Calu3 (cell line): ENCODE data around the gene SHANK1. TPM values are rescaled to one million over a fixed set of nuclear protein-coding genes. Genes with fewer than 3 reads are reported as not detected.

Experiments
- BruUV-seq: library from RNA; stranded (reverse); fragments of 400-500 nt; replicated peaks from 2 replicates; lab custom pipeline; 2021; lab: Mats Ljungman, UMichigan
- CTCF ChIA-PET: fragments of 300-600 bp; sonication (Branson Sonifier 250); formaldehyde crosslinking; loops from one replicate; lab custom pipeline; 2022; ENCODE audit warnings: antibody characterized with exemption; lab: Charles Lee
- DNase-seq: peaks from one replicate; pipeline ENCODE4 v3.0.0; 2022
- H3K27ac Mint-ChIP-seq: one replicate; pipeline ENCODE4 v1.8.0; 2022; ENCODE audit warnings: mixed read lengths; ENCODE audit not compliant: unreplicated experiment
- H3K27me3 Mint-ChIP-seq: one replicate; pipeline ENCODE4 v1.8.0; 2022; ENCODE audit warnings: mixed read lengths; ENCODE audit not compliant: unreplicated experiment
- H3K36me3 Mint-ChIP-seq: one replicate; pipeline ENCODE4 v1.8.0; 2022; ENCODE audit warnings: mild to moderate bottlenecking, moderate library complexity, mixed read lengths; ENCODE audit not compliant: insufficient read depth, unreplicated experiment
- H3K4me1 Mint-ChIP-seq: one replicate; pipeline ENCODE4 v1.8.0; 2022; ENCODE audit warnings: mild to moderate bottlenecking, low read depth, mixed read lengths; ENCODE audit not compliant: unreplicated experiment
- H3K4me3 Mint-ChIP-seq: one replicate; pipeline ENCODE4 v1.8.0; 2022; ENCODE audit warnings: mild to moderate bottlenecking, low read depth, moderate library complexity, mixed read lengths; ENCODE audit not compliant: unreplicated experiment
- H3K9me3 Mint-ChIP-seq: one replicate; pipeline ENCODE4 v1.8.0; 2022; ENCODE audit warnings: low read depth, mixed read lengths; ENCODE audit not compliant: unreplicated experiment
- CTCF ChIP-seq: fragments of 200-600 bp; IDR thresholded peaks from one replicate; pipeline ENCODE4 v1.8.0; 2022; ENCODE audit warnings: antibody characterized with exemption; ENCODE audit not compliant: unreplicated experiment
- intact Hi-C: fragments of 100-400 bp; cut with micrococcal nuclease; formaldehyde crosslinking; loops from one replicate; pipeline ENCODE4 v1.10.0; 2022; ENCODE audit not compliant: unreplicated experiment
- total RNA-seq: library from RNA; stranded (reverse); gene quantifications from 2 replicates; pipeline ENCODE4 v1.2.3, GENCODE V29; 2022

The SHANK1 gene
- total RNA-seq, 1 experiment from 2014 or later: not detected

GRCh38 chr19:50702158-50702870 is 17.3 kb downstream of the SHANK1 start:
- peaks cover 91% of the 10 kb centered on the region for H3K27me3 Mint-ChIP-seq
- TF ChIP-seq CTCF: no peak
- H3K36me3 Mint-ChIP-seq: no peaks in the 10 kb centered on the region
- DNase-seq: no peak
- CTCF ChIA-PET: interaction anchor here (0.7 kb wide), 1 partner anchor 10 kb away, joined by 3 read pairs; no protein-coding TSS in a partner anchor
- H3K27ac Mint-ChIP-seq: no peak overlapping the region
- no TSS peak for BruUV-seq
- intact Hi-C loops: no loop called here
- H3K4me3 Mint-ChIP-seq: no peak overlapping the region
- no peaks in the 10 kb centered on the region for H3K9me3 Mint-ChIP-seq
- H3K4me1 Mint-ChIP-seq: no peaks in the 10 kb centered on the region

- H3K9me3 Mint-ChIP-seq: no peaks in the 10 kb centered on the region
- no peak for DNase-seq
- no peak for TF ChIP-seq CTCF
- peaks cover 91% of the 10 kb centered on the region for H3K27me3 Mint-ChIP-seq
- no peak overlapping the region for H3K27ac Mint-ChIP-seq
- intact Hi-C loops: no loop called here
- BruUV-seq: no TSS peak
- no peaks in the 10 kb centered on the region for H3K4me1 Mint-ChIP-seq
- CTCF ChIA-PET: no interaction called here
- no peaks in the 10 kb centered on the region for H3K36me3 Mint-ChIP-seq
- no peak overlapping the region for H3K4me3 Mint-ChIP-seq
These were observed 18.1 kb downstream of the SHANK1 start for GRCh38 chr19:50701367-50701985.

- intact Hi-C loops: no loop called here
- CTCF ChIA-PET: interaction anchor here (0.6 kb wide), 1 partner anchor 413 kb away, joined by 3 read pairs; no protein-coding TSS in a partner anchor
These were observed 22.0 kb downstream of the SHANK1 start for GRCh38 chr19:50697414-50698124.

More at GRCh38 chr19:50697414-50698124, 22.0 kb downstream of the SHANK1 start:
- Mint-ChIP-seq H3K27ac (no peak overlapping the region), H3K9me3 (no peaks in the 10 kb centered on the region), H3K4me1 (no peaks in the 10 kb centered on the region), H3K4me3 (no peak overlapping the region), H3K36me3 (peaks cover 8% of the 10 kb centered on the region), H3K27me3 (peaks cover 83% of the 10 kb centered on the region)
- no TSS peak for BruUV-seq
- no peak for DNase-seq
- no peak for TF ChIP-seq CTCF
